ENCODE measurements around the gene AMT. TPM values are rescaled to one million over a fixed set of nuclear protein-coding genes. Genes with fewer than 3 reads are reported as not detected.
"Not testable (repeated sequence)": the region's sequence is repeated elsewhere in the genome, so short reads cannot be mapped to it uniquely, and the experiment has no call there.

Gene AMT
- polyA plus RNA-seq, 1 donor (not counting 4 experiments of a cell fraction or from before 2014, with no cell fraction given), result 7.1 TPM

DNA sequence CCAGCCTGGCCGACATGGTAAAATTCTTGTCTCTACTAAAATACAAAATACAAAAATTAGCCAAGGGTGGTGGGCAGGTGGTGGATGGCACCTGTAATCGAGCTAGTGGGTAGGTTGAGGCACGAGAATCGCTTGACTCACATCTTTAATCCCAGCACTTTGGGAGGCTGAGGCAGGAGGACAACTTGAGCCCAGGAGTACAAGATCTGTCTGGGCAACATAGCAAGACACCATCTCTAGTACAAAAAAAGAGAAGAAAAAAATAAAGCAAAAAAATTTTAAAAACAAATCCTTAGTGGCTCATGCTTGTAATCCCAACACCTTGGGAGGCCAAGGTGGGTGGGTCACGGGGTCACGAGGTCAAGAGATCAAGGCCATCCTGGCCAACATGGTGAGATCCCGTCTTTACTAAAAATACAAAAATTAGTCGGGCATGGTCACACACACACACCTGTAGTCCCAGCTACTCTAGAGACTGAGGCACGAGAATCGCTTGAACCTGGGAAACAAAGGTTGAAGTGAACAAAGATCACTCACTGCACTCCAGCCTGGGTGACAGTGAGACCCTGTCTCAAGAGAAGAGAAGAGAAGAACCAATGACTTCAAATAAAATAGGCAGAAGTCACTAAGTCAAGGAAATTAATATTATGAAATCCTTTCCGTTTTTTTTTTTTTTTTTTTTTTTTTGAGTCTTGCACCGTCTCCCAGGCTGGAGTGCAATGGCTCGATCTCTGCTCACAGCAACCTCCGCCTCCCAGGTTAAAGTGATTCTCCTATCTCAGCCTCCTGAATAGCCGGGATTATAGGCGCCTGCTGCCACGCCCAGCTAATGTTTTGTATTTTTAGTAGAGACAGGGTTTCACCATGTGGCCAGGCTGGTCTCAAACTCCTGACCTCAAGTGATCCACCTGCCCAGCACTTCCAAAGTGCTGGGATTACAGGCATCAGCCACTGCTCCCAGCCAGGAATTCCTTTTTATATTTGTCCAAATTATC is 15.4 kb downstream of the AMT start:
- no peak for DNase-seq (ENCODE audit: low read depth, low spot score)

DNA sequence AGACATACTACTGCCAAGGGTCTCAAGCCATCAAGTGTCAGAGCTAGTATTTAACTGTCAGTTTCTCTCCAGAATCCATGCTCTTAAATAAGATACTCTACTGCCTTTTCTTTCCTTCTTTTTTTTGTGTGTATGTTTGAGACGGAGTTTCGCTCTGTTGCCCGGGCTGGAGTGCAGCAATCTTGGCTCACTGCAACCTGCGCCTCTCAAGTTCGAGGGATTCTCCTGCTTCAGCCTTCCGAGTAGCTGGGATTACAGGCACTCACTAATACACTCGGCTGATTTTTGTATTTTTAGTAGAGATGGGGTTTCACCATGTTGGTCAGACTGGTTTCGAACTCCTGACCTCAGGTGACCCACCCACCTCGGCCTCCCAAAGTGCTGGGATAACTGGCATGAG is 16.7 kb downstream of the AMT start:
- Histone ChIP-seq H3K4me1 (ENCODE audit: control insufficient read depth, extremely low read depth, insufficient read depth, low read length) (peaks cover 21% of the 10 kb centered on the region), H3K79me2 (ENCODE audit: control insufficient read depth, insufficient read depth, low read length) (peaks cover 98% of the 10 kb centered on the region), H4K20me1 (ENCODE audit: control insufficient read depth, extremely low read depth, insufficient read depth, low read length) (peaks cover 37% of the 10 kb centered on the region)
- H3K36me3 ChIP-seq (ENCODE audit: control insufficient read depth in 2 of 2, extremely low read depth in 1 of 2, insufficient read depth in 2 of 2, low read length in 2 of 2); dilution Hi-C loops (cut with MboI; ENCODE audit: extremely low pct_ligation_motif_present, low sequenced_read_pairs); H3K9ac ChIP-seq (ENCODE audit: control insufficient read depth, extremely low read depth, insufficient read depth, low read length); H3K27me3 ChIP-seq (ENCODE audit: control insufficient read depth, extremely low read depth, insufficient read depth, low read length); H3K9me1 ChIP-seq (ENCODE audit: control insufficient read depth, extremely low read depth, insufficient read depth, low read length); H3K4me3 ChIP-seq (ENCODE audit: control insufficient read depth in 2 of 3, extremely low read depth in 1 of 3, insufficient read depth in 2 of 3, low read depth in 1 of 3, low read length in 3 of 3); H3K4me2 ChIP-seq (ENCODE audit: control insufficient read depth, extremely low read depth, insufficient read depth, low read depth, low read length); H3K9me3 ChIP-seq (ENCODE audit: control insufficient read depth, low read depth, low read length); FAIRE-seq; H3K27ac ChIP-seq (ENCODE audit: control insufficient read depth, insufficient read depth, low read length); DNase-seq (ENCODE audit: low read depth, low spot score); H2AFZ ChIP-seq (ENCODE audit: control insufficient read depth, low read length): not testable (repeated sequence)

More for the DNA sequence above, 15.4 kb downstream of the AMT start:
- dilution Hi-C loops (cut with MboI; ENCODE audit: extremely low pct_ligation_motif_present, low sequenced_read_pairs), result no loop called here
- FAIRE-seq, result no peak
- H3K9ac ChIP-seq (ENCODE audit: control insufficient read depth, extremely low read depth, insufficient read depth, low read length), result no peak overlapping the region
- peak overlapping the region in 1 of 3 experiments; percentile 33 for H3K4me3 ChIP-seq (ENCODE audit: control insufficient read depth in 2 of 3, extremely low read depth in 1 of 3, insufficient read depth in 2 of 3, low read depth in 1 of 3, low read length in 3 of 3)
- no peak overlapping the region for H3K27ac ChIP-seq (ENCODE audit: control insufficient read depth, insufficient read depth, low read length)
- H3K9me1 ChIP-seq (ENCODE audit: control insufficient read depth, extremely low read depth, insufficient read depth, low read length), result peaks cover 6% of the 10 kb centered on the region
- TF ChIP-seq EZH2 (IDR thresholded peaks at IDR 0.05; ENCODE audit: low read length), result no peak
- TF ChIP-seq, protein P1, sequence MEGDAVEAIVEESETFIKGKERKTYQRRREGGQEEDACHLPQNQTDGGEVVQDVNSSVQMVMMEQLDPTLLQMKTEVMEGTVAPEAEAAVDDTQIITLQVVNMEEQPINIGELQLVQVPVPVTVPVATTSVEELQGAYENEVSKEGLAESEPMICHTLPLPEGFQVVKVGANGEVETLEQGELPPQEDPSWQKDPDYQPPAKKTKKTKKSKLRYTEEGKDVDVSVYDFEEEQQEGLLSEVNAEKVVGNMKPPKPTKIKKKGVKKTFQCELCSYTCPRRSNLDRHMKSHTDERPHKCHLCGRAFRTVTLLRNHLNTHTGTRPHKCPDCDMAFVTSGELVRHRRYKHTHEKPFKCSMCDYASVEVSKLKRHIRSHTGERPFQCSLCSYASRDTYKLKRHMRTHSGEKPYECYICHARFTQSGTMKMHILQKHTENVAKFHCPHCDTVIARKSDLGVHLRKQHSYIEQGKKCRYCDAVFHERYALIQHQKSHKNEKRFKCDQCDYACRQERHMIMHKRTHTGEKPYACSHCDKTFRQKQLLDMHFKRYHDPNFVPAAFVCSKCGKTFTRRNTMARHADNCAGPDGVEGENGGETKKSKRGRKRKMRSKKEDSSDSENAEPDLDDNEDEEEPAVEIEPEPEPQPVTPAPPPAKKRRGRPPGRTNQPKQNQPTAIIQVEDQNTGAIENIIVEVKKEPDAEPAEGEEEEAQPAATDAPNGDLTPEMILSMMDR (optimal IDR thresholded peaks at IDR 0.05 in 1 of 3, IDR thresholded peaks at IDR 0.05 in 1 of 3, conservative IDR thresholded peaks at IDR 0.05 in 1 of 3; ENCODE audit: extremely low read depth in 1 of 3, insufficient read depth in 2 of 3, low read length in 3 of 3), result no peak
- no peaks in the 10 kb centered on the region for H3K27me3 ChIP-seq (ENCODE audit: control insufficient read depth, extremely low read depth, insufficient read depth, low read length)
- peaks cover 34% of the 10 kb centered on the region for H4K20me1 ChIP-seq (ENCODE audit: control insufficient read depth, extremely low read depth, insufficient read depth, low read length)
- no peak overlapping the region for H2AFZ ChIP-seq (ENCODE audit: control insufficient read depth, low read length)
- peaks cover 21% of the 10 kb centered on the region for H3K4me1 ChIP-seq (ENCODE audit: control insufficient read depth, extremely low read depth, insufficient read depth, low read length)
- peaks cover 99% of the 10 kb centered on the region for H3K79me2 ChIP-seq (ENCODE audit: control insufficient read depth, insufficient read depth, low read length)
- peak overlapping the region; percentile 39 for H3K4me2 ChIP-seq (ENCODE audit: control insufficient read depth, extremely low read depth, insufficient read depth, low read depth, low read length)
- H3K36me3 ChIP-seq (ENCODE audit: control insufficient read depth in 2 of 2, extremely low read depth in 1 of 2, insufficient read depth in 2 of 2, low read length in 2 of 2), result peaks cover 3 to 4% of the 10 kb centered on the region in 2 experiments
- H3K9me3 ChIP-seq (ENCODE audit: control insufficient read depth, low read depth, low read length), result no peaks in the 10 kb centered on the region

All from keratinocyte (primary cell).